Measurements from ENCODE around the gene SLC6A3. TPM values are rescaled to one million over a fixed set of nuclear protein-coding genes. Genes with fewer than 3 reads are reported as not detected.

Gene SLC6A3
- total RNA-seq, 4 donors from 2014 or later = not detected

DNA sequence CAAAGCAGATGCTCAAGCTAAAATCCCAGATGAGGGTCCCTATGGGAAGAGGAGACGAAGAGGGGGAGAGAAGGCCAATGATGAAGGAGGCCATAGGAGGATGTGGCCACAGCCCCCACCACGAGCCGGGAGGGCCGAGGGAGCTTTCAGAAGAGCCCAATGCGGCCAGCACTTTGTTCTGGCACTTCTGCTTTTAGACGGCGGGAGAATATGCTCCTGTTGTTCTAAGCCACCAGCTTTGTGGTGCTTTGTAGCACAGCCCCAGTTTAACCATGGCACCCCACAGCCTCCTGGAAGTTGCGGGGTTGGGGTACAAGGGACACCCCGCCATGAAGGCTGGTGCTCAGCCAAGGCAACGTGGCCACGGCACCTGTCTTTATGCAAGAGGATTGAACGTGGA, 45.1 kb upstream of the SLC6A3 start:
- Histone ChIP-seq H3K27ac (no peak overlapping the region), H3K4me1 (peaks cover 0 to 7% (median 0%) of the 10 kb centered on the region in 4 donors), H3K27me3 (no peaks in the 10 kb centered on the region), H3K36me3 (no peaks in the 10 kb centered on the region), H3K4me3 (no peak overlapping the region), H3K9me3 (no peaks in the 10 kb centered on the region)
- in situ Hi-C loops (cut with MboI; ENCODE audit: low pct_ligation_motif_present in 1 of 4, low pct_unique_long_range_greater_than_20kb in 1 of 4, low sequenced_read_pairs in 3 of 4) (loop anchor here in 1 of 4 donors (25.0 kb wide), 1 partner anchor 147 kb away; no protein-coding TSS in a partner anchor), intact Hi-C loops (cut with DNase I; ENCODE audit: low total_unique reads) (no loop called here)
- TF ChIP-seq POLR2AphosphoS5 (IDR thresholded peaks at IDR 0.05) = no peak
- TF ChIP-seq EP300 (IDR thresholded peaks at IDR 0.05; ENCODE audit: low read depth) = no peak
- TF ChIP-seq, protein P1, sequence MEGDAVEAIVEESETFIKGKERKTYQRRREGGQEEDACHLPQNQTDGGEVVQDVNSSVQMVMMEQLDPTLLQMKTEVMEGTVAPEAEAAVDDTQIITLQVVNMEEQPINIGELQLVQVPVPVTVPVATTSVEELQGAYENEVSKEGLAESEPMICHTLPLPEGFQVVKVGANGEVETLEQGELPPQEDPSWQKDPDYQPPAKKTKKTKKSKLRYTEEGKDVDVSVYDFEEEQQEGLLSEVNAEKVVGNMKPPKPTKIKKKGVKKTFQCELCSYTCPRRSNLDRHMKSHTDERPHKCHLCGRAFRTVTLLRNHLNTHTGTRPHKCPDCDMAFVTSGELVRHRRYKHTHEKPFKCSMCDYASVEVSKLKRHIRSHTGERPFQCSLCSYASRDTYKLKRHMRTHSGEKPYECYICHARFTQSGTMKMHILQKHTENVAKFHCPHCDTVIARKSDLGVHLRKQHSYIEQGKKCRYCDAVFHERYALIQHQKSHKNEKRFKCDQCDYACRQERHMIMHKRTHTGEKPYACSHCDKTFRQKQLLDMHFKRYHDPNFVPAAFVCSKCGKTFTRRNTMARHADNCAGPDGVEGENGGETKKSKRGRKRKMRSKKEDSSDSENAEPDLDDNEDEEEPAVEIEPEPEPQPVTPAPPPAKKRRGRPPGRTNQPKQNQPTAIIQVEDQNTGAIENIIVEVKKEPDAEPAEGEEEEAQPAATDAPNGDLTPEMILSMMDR (IDR thresholded peaks at IDR 0.05) = no peak
- no peak for TF ChIP-seq POLR2A (IDR thresholded peaks at IDR 0.05)
- 80% methylated on average over 12 of the region's 12 CpGs; no CpG with 5 or more reads in 1 of the 2 donors for WGBS, 2 donors (ENCODE audit: low coverage in 1 of 2)
- DNase-seq = no peak

DNA sequence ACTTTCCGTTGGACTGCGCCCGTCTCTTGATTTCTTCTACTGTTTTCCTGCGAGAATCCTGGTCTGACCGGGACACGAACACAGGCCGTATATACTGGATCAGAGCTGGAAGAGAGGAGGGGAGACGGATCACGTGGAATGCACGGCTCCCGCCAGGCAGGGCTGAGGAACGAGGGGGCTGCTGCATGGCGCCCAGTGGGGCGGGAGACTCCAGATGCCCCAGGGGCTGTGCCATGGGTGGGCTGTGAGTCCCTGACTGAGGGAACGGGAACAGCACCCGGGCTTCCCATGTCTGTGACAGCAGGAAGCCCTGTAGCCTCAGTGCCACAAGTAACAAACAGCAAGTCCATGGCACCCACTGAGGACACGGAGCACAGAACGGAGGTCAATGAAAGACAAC, 44.5 kb upstream of the SLC6A3 start:
- TF ChIP-seq, protein P1 (IDR thresholded peaks at IDR 0.05) = no peak
- TF ChIP-seq EP300 (IDR thresholded peaks at IDR 0.05; ENCODE audit: low read depth) = no peak
- no peak for TF ChIP-seq POLR2A (IDR thresholded peaks at IDR 0.05)
- no peak for TF ChIP-seq POLR2AphosphoS5 (IDR thresholded peaks at IDR 0.05)
- intact Hi-C loops (cut with DNase I; ENCODE audit: low total_unique reads) (no loop called here), in situ Hi-C loops (cut with MboI; ENCODE audit: low pct_ligation_motif_present in 1 of 4, low pct_unique_long_range_greater_than_20kb in 1 of 4, low sequenced_read_pairs in 3 of 4) (loop anchor here in 1 of 4 donors (25.0 kb wide), 1 partner anchor 148 kb away; no protein-coding TSS in a partner anchor)
- H3K27ac ChIP-seq = peak overlapping the region in 2 of 4 donors; percentile 1 to 8
- H3K4me3 ChIP-seq = no peak overlapping the region
- DNase-seq = no peak
- H3K36me3 ChIP-seq = no peaks in the 10 kb centered on the region
- H3K9me3 ChIP-seq = no peaks in the 10 kb centered on the region
- H3K4me1 ChIP-seq = peaks cover 0 to 7% (median 0%) of the 10 kb centered on the region in 4 donors
- 80 to 88% methylated on average over 1 to 18 of the region's 18 CpGs for WGBS, 2 donors (ENCODE audit: low coverage in 1 of 2)
- no peaks in the 10 kb centered on the region for H3K27me3 ChIP-seq

DNA sequence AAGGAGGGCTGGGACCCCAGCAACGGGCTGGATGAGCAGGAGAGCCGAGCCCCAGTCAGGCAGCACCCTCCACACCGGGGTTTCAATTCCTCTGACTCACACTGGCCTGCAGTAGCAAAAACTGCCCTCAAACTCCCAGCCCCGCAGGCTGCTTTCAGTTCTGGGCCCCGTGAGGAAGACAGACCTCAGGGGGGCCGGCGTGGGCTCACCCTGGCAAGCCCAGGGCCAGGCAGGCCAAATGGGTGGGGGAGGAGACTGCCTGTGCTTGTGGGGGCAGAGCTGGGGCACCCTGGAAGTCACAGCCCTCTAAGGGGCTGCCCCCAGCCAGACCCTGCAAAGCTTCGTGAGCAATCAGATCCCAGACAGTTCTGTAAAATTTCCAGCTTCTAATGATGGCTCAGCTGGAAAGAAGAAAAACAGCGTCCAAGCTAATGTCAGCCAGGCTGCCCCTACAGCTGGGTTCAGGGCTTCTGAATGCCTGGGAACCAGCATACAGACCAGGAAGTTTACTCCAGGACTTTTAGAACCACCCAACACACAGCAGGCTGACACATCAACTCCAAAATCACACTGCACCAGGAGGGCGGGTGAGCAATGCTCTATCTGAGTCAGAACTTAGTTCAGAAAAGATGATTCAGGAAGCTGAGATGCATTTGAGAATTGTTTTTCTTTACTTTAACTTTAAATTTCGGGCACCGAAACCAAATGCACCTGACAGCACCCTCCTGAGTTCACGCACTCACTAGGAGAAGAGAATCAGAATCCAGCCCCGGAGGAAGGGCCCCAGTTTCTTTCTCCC, 43.8 kb upstream of the SLC6A3 start:
- Histone ChIP-seq H3K27me3 (no peaks in the 10 kb centered on the region), H3K9me3 (no peaks in the 10 kb centered on the region), H3K36me3 (no peaks in the 10 kb centered on the region), H3K4me1 (peaks cover 0 to 7% (median 0%) of the 10 kb centered on the region in 4 donors), H3K27ac (peak overlapping the region; percentile 1 to 50 (median 25)), H3K4me3 (no peak overlapping the region)
- DNase-seq = no peak
- intact Hi-C loops (cut with DNase I; ENCODE audit: low total_unique reads) = no loop called here
- TF ChIP-seq EP300 (IDR thresholded peaks at IDR 0.05; ENCODE audit: low read depth) = no peak
- in situ Hi-C loops (cut with MboI; ENCODE audit: low pct_ligation_motif_present in 1 of 4, low pct_unique_long_range_greater_than_20kb in 1 of 4, low sequenced_read_pairs in 3 of 4) = loop anchor here in 1 of 4 donors (25.0 kb wide), 1 partner anchor 148 kb away; no protein-coding TSS in a partner anchor
- WGBS, 2 donors (ENCODE audit: low coverage in 1 of 2) = 54 to 87% methylated on average over 6 to 14 of the region's 14 CpGs

DNA sequence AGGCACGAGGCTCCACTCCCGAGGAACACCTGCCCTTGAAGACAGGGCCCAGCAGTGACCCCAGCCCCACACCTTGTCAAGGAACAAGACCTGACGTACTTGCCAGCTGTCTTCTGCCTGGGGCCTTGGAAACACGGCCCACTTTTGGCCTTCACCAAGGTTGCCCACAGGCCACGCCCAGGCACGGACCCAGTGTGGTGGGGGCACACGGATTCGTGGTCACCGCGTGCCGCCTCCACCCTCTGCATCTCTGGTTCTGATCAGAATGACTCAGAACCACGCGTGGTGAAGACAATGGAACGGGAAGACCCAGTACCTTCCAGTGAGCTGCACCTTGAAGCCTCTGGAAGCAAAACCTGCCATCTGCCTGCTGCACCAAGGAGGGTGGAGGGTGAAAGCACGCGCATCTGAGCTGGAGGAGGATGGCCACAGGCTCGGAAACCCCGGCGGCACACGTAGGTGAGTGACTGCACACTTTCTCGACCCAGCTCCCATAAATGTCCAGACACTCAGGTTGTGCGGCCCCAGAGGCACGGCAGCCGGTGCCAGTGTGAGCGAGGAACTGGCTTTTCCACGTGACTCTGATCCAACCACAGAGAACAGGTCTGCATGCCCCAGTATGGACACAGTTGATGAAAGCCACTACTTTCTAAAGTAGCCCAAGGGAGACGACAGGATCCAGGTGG, 42.0 kb upstream of the SLC6A3 start:
- no peaks in the 10 kb centered on the region for H3K9me3 ChIP-seq
- TF ChIP-seq EP300 (IDR thresholded peaks at IDR 0.05; ENCODE audit: low read depth) (no peak), POLR2AphosphoS5 (IDR thresholded peaks at IDR 0.05) (no peak), POLR2A (IDR thresholded peaks at IDR 0.05) (no peak)
- TF ChIP-seq, protein P1 (IDR thresholded peaks at IDR 0.05) = no peak
- H3K36me3 ChIP-seq = no peaks in the 10 kb centered on the region
- in situ Hi-C loops (cut with MboI; ENCODE audit: low pct_ligation_motif_present in 1 of 4, low pct_unique_long_range_greater_than_20kb in 1 of 4, low sequenced_read_pairs in 3 of 4) = loop anchor here in 1 of 4 donors (25.0 kb wide), 1 partner anchor 150 kb away; no protein-coding TSS in a partner anchor
- WGBS, 2 donors (ENCODE audit: low coverage in 1 of 2) = 80% methylated on average over 26 of the region's 27 CpGs; no CpG with 5 or more reads in 1 of the 2 donors
- intact Hi-C loops (cut with DNase I; ENCODE audit: low total_unique reads) = no loop called here
- peaks cover 0 to 7% (median 0%) of the 10 kb centered on the region in 4 donors for H3K4me1 ChIP-seq
- no peak overlapping the region for H3K4me3 ChIP-seq
- no peaks in the 10 kb centered on the region for H3K27me3 ChIP-seq
- DNase-seq = no peak
- no peak overlapping the region for H3K27ac ChIP-seq
